CD4-positive, alpha-beta memory T cell (primary cell): ENCODE measurements around the gene CDYL. TPM values are rescaled to one million over a fixed set of nuclear protein-coding genes. Genes with fewer than 3 reads are reported as not detected.
A peak's percentile ranks its signal among the peaks of the same experiment; 100 is the strongest.

Experiments used
- CTCF ChIA-PET: fragments of 350-600 bp; sonication (Branson Sonifier 250); formaldehyde crosslinking; loops from one replicate; lab custom pipeline; 2021; ENCODE audit warnings: inconsistent platforms; ENCODE audit not compliant: partially characterized antibody; lab: Charles Lee
- POLR2A ChIA-PET: fragments of 350-600 bp; sonication (Branson Sonifier 250); formaldehyde crosslinking; loops from one replicate; lab custom pipeline; 2021; ENCODE audit not compliant: partially characterized antibody; lab: Charles Lee
- DNase-seq, 5 donors: peaks; one replicate each; pipeline versions ENCODE4 v3.0.0 to v3.0.0-alpha.2; 2020 to 2022; ENCODE audit warnings: mixed read lengths in 1 of 5
- H3K27ac ChIP-seq: one replicate; pipeline ENCODE4 v1.7.0; 2013; ENCODE audit warnings: low read depth, low read length
- H3K27me3 ChIP-seq: 2 replicates; pipeline ENCODE4 v1.7.0; 2013; ENCODE audit warnings: mild to moderate bottlenecking, low read length, moderate library complexity; ENCODE audit not compliant: insufficient read depth
- H3K36me3 ChIP-seq: 2 replicates; pipeline ENCODE4 v1.7.0; 2013; ENCODE audit warnings: mild to moderate bottlenecking, low read length, moderate library complexity; ENCODE audit not compliant: insufficient read depth
- H3K4me1 ChIP-seq: 2 replicates; pipeline ENCODE4 v1.7.0; 2013; ENCODE audit warnings: mild to moderate bottlenecking, low read length, moderate library complexity; ENCODE audit not compliant: insufficient read depth
- H3K4me3 ChIP-seq, 2 donors: one replicate each; pipeline ENCODE4 v1.7.0; 2013; ENCODE audit warnings: low read length in 2 of 2, mild to moderate bottlenecking in 1 of 2
- H3K9me3 ChIP-seq, 2 donors: one replicate each; pipeline ENCODE4 v1.7.0; 2013; ENCODE audit warnings: low read length in 2 of 2, control low read depth in 1 of 2; ENCODE audit not compliant: control insufficient read depth in 1 of 2
- H3K27ac Mint-ChIP-seq, 7 donors: one replicate each; pipeline ENCODE4 v1.8.0; 2020 to 2021; ENCODE audit warnings: mixed read lengths in 7 of 7, mild to moderate bottlenecking in 6 of 7, inconsistent platforms in 3 of 7, moderate library complexity in 3 of 7
- H3K27me3 Mint-ChIP-seq, 2 donors: one replicate each; pipeline ENCODE4 v1.8.0; 2020 to 2021; ENCODE audit warnings: mixed read lengths in 2 of 2
- H3K36me3 Mint-ChIP-seq, 2 donors: one replicate each; pipeline ENCODE4 v1.8.0; 2020 to 2021; ENCODE audit warnings: mixed read lengths in 2 of 2, inconsistent platforms in 1 of 2, mild to moderate bottlenecking in 1 of 2
- H3K4me1 Mint-ChIP-seq, 4 donors: one replicate each; pipeline ENCODE4 v1.8.0; 2020 to 2021; ENCODE audit warnings: mixed read lengths in 4 of 4, mild to moderate bottlenecking in 1 of 4
- H3K4me3 Mint-ChIP-seq, 8 donors: one replicate each; pipeline ENCODE4 v1.8.0; 2020 to 2021; ENCODE audit warnings: mixed read lengths in 8 of 8, mild to moderate bottlenecking in 7 of 8, moderate library complexity in 6 of 8, inconsistent platforms in 3 of 8
- H3K9me3 Mint-ChIP-seq, 8 donors: one replicate each; pipeline ENCODE4 v1.8.0; 2020 to 2021; ENCODE audit warnings: mixed read lengths in 8 of 8, mild to moderate bottlenecking in 5 of 8, inconsistent platforms in 3 of 8, moderate library complexity in 1 of 8
- intact Hi-C: fragments of 100-400 bp; cut with micrococcal nuclease; formaldehyde crosslinking; loops from one replicate; pipeline ENCODE4 v1.15.1; 2023
- polyA plus RNA-seq, 2 donors: library from polyadenylated mRNA; unstranded; fragments of 300-500 nt; fragmentation: Illumina TruSeq; gene quantifications; one replicate each; pipeline ENCODE4 v1.2.3, GENCODE V29; 2021
- total RNA-seq, 2 experiments: library from RNA; stranded (reverse); gene quantifications; one replicate each; pipeline ENCODE4 v1.2.3, GENCODE V29; 2021

Gene CDYL
- total and polyA plus RNA-seq, 4 experiments from 2014 or later, result 1.5 to 36.7 (median 19.2) TPM

DNA sequence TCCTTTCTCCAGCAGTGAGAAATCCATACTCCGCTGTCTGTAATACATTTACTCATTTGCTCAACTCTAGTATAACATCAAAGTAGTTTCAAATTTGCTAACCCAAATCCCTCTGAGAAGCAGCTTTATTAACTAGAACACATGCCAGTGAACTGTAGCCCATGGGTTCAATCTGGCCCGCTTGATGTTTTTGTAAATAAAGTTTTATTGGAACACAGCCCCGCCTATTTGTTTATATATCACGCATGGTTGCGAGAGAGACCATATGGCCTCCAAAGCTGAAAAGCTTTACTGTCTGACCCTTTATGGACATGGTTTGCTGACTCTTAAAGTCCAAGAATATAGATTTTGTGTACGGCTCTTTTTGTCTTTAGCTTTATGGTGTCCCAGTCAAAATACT is 32.2 kb downstream of the CDYL start:
- no peak for DNase-seq
- ChIA-PET POLR2A (no interaction called here), CTCF (interaction anchor here (1.0 to 1.6 kb wide), 3 partner anchors 9 to 28 kb away, joined by 3 read pairs; no protein-coding TSS in a partner anchor)
- Histone ChIP-seq H3K9me3 (no peaks in the 10 kb centered on the region), H3K4me1 (peaks cover 26% of the 10 kb centered on the region), H3K27me3 (no peaks in the 10 kb centered on the region), H3K36me3 (no peaks in the 10 kb centered on the region), H3K27ac (no peak overlapping the region), H3K4me3 (no peak overlapping the region)
- Mint-ChIP-seq H3K9me3 (peaks cover 0 to 11% (median 3%) of the 10 kb centered on the region in 8 donors), H3K27ac (no peak overlapping the region), H3K27me3 (no peaks in the 10 kb centered on the region), H3K4me1 (peaks cover 49 to 82% (median 63%) of the 10 kb centered on the region in 4 donors), H3K4me3 (no peak overlapping the region), H3K36me3 (peaks cover 0 to 13% of the 10 kb centered on the region in 2 donors)
- intact Hi-C loops, result no loop called here

DNA sequence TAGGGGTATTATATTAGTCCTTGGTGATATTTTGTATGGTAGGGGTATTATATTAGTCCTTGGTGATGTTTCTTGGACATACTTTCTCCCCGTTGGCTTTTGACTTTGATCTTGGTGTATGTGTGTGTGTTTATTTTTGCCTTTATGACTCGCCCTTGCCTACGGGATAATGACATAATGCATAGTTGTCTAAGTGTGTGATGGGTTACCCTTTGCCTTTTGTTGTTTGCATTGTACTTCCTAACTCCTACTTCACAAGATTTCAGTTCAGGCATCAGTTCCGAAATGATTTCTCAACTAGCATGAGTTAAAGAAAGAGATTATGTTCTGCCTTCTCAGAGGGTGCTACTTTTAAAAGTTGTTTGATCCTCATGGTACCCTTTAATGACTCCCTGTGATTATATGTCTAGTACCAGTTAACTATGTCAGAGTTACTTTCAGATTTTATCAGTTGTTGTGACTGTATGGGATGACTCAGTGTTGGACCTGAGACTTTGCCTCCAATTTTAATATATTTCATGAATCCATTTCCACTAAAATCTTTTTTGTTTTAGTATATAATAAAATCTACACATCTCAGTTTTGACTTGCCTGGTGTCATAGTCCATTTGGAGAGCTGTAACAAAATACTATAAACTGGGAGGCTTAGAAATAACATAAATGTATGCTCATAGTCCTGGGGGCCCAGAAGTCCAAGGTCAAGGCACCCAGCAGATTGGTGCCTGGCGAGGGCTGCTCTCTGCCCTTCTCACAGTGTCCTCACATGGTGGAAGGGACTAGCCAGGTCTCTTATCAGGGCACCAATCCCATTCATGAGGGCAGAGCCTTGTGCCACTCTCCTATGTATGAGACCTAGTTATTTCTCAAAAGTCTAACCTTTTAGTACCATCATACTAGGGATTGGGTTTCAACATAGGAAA is 34.1 kb downstream of the CDYL start:
- Histone ChIP-seq H3K4me3 (no peak overlapping the region), H3K27ac (no peak overlapping the region), H3K27me3 (no peaks in the 10 kb centered on the region), H3K36me3 (no peaks in the 10 kb centered on the region), H3K4me1 (peaks cover 41% of the 10 kb centered on the region), H3K9me3 (no peaks in the 10 kb centered on the region)
- intact Hi-C loops, result no loop called here
- DNase-seq, result no peak
- Mint-ChIP-seq H3K4me3 (peak overlapping the region in 3 of 8 donors; percentile 9 to 57 (median 10)), H3K36me3 (peaks cover 0 to 13% of the 10 kb centered on the region in 2 donors), H3K4me1 (peaks cover 49 to 80% (median 62%) of the 10 kb centered on the region in 4 donors), H3K9me3 (peaks cover 0 to 11% (median 3%) of the 10 kb centered on the region in 8 donors), H3K27ac (no peak overlapping the region), H3K27me3 (no peaks in the 10 kb centered on the region)
- CTCF ChIA-PET, result no interaction called here
- POLR2A ChIA-PET, result interaction anchor here (0.5 kb wide), 1 partner anchor 39 kb away, joined by 3 read pairs; no protein-coding TSS in a partner anchor

- H3K9me3 ChIP-seq, result no peaks in the 10 kb centered on the region
- peaks cover 35% of the 10 kb centered on the region for H3K4me1 ChIP-seq
- DNase-seq, result no peak
- no peak overlapping the region for H3K4me3 ChIP-seq
- peaks cover 38 to 72% (median 57%) of the 10 kb centered on the region in 4 donors for H3K4me1 Mint-ChIP-seq
- intact Hi-C loops, result no loop called here
- H3K27ac Mint-ChIP-seq, result peak overlapping the region in 3 of 7 donors; percentile 3 to 16 (median 4)
- peak overlapping the region in 3 of 8 donors; percentile 57 to 66 (median 61) for H3K4me3 Mint-ChIP-seq
- no peaks in the 10 kb centered on the region for H3K27me3 Mint-ChIP-seq
- no peaks in the 10 kb centered on the region for H3K36me3 ChIP-seq
- H3K27ac ChIP-seq, result no peak overlapping the region
- H3K9me3 Mint-ChIP-seq, result peaks cover 0 to 11% (median 3%) of the 10 kb centered on the region in 8 donors
- CTCF ChIA-PET, result no interaction called here
- H3K27me3 ChIP-seq, result no peaks in the 10 kb centered on the region
- peaks cover 0 to 13% of the 10 kb centered on the region in 2 donors for H3K36me3 Mint-ChIP-seq
- POLR2A ChIA-PET, result no interaction called here
Observed at GRCh38 chr6:4812068-4812467, 35.9 kb downstream of the CDYL start.

GRCh38 chr6:4813055-4813454 is 36.9 kb downstream of the CDYL start:
- intact Hi-C loops, result no loop called here
- H3K4me1 Mint-ChIP-seq, result peaks cover 35 to 68% (median 55%) of the 10 kb centered on the region in 4 donors
- H3K4me3 ChIP-seq, result no peak overlapping the region
- H3K27me3 ChIP-seq, result no peaks in the 10 kb centered on the region
- no peak overlapping the region for H3K27ac Mint-ChIP-seq
- no peak for DNase-seq
- no peaks in the 10 kb centered on the region for H3K36me3 ChIP-seq
- H3K27me3 Mint-ChIP-seq, result no peaks in the 10 kb centered on the region
- H3K36me3 Mint-ChIP-seq, result peaks cover 0 to 11% of the 10 kb centered on the region in 2 donors
- ChIA-PET CTCF (no interaction called here), POLR2A (no interaction called here)
- H3K9me3 ChIP-seq, result no peaks in the 10 kb centered on the region
- H3K4me3 Mint-ChIP-seq, result peak overlapping the region in 3 of 8 donors; percentile 0 to 63 (median 45)
- H3K4me1 ChIP-seq, result peaks cover 35% of the 10 kb centered on the region
- peaks cover 0 to 11% (median 3%) of the 10 kb centered on the region in 8 donors for H3K9me3 Mint-ChIP-seq
- H3K27ac ChIP-seq, result no peak overlapping the region

DNA sequence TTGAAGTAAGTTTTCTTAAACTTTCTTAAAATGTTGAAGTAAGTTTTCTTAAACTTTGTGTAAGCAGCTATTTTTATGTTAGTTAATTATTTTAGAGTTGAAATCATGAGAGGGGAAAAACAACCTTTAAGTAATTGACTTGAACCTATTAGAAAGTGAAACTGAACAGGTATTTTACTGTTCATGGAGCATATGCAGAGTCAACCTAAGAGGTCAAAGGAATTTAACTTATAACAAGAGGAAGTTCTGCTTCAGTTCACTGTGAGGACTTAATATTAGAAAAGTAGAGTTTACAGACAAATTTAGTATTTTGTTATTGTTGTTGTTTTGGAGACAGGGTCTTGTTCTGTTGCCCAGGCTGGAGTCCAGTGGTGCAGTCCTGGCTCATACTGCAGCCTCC is 38.0 kb downstream of the CDYL start:
- H3K27me3 Mint-ChIP-seq, result no peaks in the 10 kb centered on the region
- H3K4me1 ChIP-seq, result peaks cover 46% of the 10 kb centered on the region
- H3K9me3 ChIP-seq, result no peaks in the 10 kb centered on the region
- peaks cover 0 to 8% (median 1%) of the 10 kb centered on the region in 8 donors for H3K9me3 Mint-ChIP-seq
- POLR2A ChIA-PET, result no interaction called here
- peaks cover 37 to 71% (median 59%) of the 10 kb centered on the region in 4 donors for H3K4me1 Mint-ChIP-seq
- no peak overlapping the region for H3K27ac ChIP-seq
- no peak overlapping the region for H3K4me3 ChIP-seq
- DNase-seq, result no peak
- H3K36me3 ChIP-seq, result no peaks in the 10 kb centered on the region
- CTCF ChIA-PET, result no interaction called here
- H3K27ac Mint-ChIP-seq, result peak overlapping the region in 1 of 7 donors; percentile 37
- H3K36me3 Mint-ChIP-seq, result no peaks in the 10 kb centered on the region
- H3K27me3 ChIP-seq, result no peaks in the 10 kb centered on the region
- H3K4me3 Mint-ChIP-seq, result peak overlapping the region in 3 of 8 donors; percentile 34 to 54 (median 52)
- intact Hi-C loops, result no loop called here

DNA sequence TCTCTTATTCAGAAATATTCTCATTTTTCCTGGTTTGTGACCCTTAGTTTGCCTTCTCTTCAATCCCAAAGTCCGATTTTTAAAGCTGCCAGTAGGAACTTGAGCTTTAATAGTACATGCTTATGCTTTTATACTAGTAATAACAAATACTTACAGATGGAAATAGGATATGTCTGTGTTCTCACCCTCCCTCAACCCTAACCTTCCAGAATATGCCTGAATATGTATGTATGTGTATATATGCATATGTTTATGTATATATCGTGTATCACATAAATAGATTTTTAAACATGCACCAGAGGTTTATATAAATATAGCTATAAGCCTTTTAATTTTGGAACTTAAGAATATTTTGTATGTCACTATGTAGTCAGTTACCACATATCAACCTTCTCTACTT is 38.8 kb downstream of the CDYL start:
- H3K27me3 ChIP-seq, result no peaks in the 10 kb centered on the region
- H3K4me1 ChIP-seq, result peaks cover 54% of the 10 kb centered on the region
- Mint-ChIP-seq H3K36me3 (peaks cover 0 to 2% of the 10 kb centered on the region in 2 donors), H3K4me3 (peak overlapping the region in 4 of 8 donors; percentile 13 to 58 (median 36)), H3K9me3 (peaks cover 0 to 5% (median 0%) of the 10 kb centered on the region in 8 donors), H3K4me1 (peaks cover 43 to 76% (median 64%) of the 10 kb centered on the region in 4 donors), H3K27ac (peak overlapping the region in 1 of 7 donors; percentile 36), H3K27me3 (no peaks in the 10 kb centered on the region)
- H3K27ac ChIP-seq, result no peak overlapping the region
- CTCF ChIA-PET, result no interaction called here
- no peak overlapping the region for H3K4me3 ChIP-seq
- no peaks in the 10 kb centered on the region for H3K36me3 ChIP-seq
- no peak for DNase-seq
- intact Hi-C loops, result no loop called here
- H3K9me3 ChIP-seq, result no peaks in the 10 kb centered on the region
- POLR2A ChIA-PET, result no interaction called here

GRCh38 chr6:4815584-4815983 is 39.4 kb downstream of the CDYL start:
- no peaks in the 10 kb centered on the region for H3K27me3 Mint-ChIP-seq
- CTCF ChIA-PET, result no interaction called here
- Histone ChIP-seq H3K27ac (no peak overlapping the region), H3K27me3 (no peaks in the 10 kb centered on the region), H3K9me3 (no peaks in the 10 kb centered on the region), H3K36me3 (no peaks in the 10 kb centered on the region), H3K4me3 (no peak overlapping the region), H3K4me1 (peaks cover 57% of the 10 kb centered on the region)
- H3K4me1 Mint-ChIP-seq, result peaks cover 46 to 76% (median 65%) of the 10 kb centered on the region in 4 donors
- H3K27ac Mint-ChIP-seq, result no peak overlapping the region
- peaks cover 2 to 3% of the 10 kb centered on the region in 2 donors for H3K36me3 Mint-ChIP-seq
- POLR2A ChIA-PET, result no interaction called here
- DNase-seq, result no peak
- intact Hi-C loops, result no loop called here
- peak overlapping the region in 2 of 8 donors; percentile 29 to 31 for H3K4me3 Mint-ChIP-seq
- H3K9me3 Mint-ChIP-seq, result peaks cover 0 to 3% (median 0%) of the 10 kb centered on the region in 8 donors
